Activated CD4-positive, alpha-beta T cell treated with anti-CD3 and anti-CD28 coated beads, Interleukin-2, amount 50 U/mL, for 16 hours (primary cell): ENCODE measurements around the gene CTRL.
"Not testable (repeated sequence)": the region's sequence is repeated elsewhere in the genome, so short reads cannot be mapped to it uniquely, and the experiment has no call there.

ENCODE experiments used
- DNase-seq: peaks from one replicate; pipeline ENCODE4 v3.0.0-alpha.2; 2020

CTRL gene

DNA sequence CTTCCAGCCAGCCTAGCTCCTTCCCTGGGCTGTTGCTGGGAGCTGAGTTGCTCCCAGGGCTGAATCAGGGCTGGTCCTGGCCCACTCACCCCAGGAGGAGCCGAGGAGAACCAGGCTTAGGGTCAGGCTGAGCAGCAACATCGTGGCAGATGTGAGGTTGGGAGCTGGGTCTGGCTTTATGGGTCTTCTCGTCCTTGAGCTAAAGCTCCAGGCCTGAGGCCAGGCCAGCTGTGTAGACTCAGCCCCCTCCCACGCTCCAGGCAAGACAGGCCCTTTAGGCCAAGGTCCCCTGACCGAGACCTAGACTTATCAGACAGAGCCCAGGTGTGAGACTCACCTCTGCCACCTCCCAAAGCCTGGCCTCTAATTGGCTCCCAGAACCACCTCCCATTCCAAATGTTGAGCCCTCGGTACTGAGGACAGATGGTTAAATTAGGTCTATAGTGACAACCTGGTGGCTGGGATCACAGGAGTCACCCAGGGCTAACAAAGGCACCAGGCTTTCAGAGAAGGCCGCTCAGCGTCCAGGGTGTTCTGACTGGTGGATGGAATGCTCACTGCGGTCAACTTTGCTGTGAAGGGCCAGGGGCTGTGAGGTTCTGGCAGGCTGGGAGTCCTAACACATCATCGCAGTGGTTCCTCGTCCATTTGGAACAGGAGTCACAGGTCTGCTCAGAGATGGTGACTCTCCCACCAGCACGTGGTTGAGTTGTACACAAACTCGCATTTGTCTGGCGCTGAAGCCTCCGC lies at the start of gene CTRL:
CTRL (minus strand) TSS at position 151 of the 750 bp plus-strand sequence; CDS start at position 141, 10 bp downstream.
- no peak for DNase-seq

- DNase-seq: no peak
Observed at GRCh38 chr16:67979955-67980678, 48.5 kb upstream of the CTRL start, which contains the start of gene DPEP3. TSS of gene DPEP3 (minus strand) at chr16:67980499. CDS start at chr16:67980380, 119 bp downstream.

DNA sequence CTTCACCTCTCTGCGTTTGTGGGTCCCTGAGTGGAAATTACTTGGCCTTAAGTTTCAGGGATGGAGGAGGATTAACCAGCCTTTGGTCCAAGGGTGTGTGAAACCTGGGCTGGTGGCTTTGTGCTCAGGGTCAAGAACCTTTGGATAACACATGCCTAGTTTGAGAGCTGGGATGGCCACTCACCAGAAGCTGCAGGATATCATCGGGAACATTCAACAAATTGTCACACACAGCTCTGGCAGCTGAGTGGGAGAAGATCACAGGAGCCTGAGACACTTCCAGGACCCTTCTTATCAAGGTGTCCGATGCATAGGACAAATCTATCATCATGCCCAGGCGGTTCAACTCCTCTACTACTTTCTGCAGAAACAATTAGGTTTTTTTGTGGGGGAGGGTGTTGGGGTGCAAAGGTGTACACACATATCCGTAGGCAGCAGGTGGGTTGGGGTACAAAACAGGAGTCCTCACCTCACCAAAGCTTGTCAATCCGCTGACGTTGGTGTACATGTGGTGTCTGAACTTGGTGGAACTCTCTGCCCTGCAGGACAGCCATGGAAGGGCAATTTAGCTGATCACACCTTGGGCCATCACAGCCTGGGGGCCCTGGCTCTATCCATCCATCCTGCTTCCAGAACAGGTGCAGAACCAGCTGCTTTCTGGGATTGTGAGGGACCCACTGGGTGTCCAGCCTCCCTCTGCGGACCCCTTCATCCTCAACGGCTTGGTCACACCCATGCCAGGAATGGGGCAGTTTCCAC lies 46.0 kb upstream of the CTRL start:
- no peak for DNase-seq

DNA sequence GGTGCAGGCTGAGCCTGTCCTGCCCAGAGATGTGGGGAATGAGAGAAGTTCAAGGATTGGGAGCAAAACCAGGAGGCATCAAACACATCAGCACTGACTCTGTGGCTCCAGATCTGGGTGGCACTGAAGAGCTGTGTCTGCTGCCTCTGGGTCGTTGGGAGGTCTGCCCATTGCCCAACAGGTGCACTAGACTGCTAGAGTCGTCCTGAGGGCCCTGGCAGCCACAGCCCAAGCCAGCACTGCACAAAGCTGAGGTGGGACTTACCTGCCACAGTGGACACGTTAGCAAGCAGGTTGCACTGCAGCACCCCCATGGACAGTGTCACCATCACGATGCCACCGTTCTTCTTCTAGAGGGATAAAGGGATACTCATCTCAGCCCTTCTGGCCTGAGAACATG lies 45.3 kb upstream of the CTRL start:
- no peak for DNase-seq

DNA sequence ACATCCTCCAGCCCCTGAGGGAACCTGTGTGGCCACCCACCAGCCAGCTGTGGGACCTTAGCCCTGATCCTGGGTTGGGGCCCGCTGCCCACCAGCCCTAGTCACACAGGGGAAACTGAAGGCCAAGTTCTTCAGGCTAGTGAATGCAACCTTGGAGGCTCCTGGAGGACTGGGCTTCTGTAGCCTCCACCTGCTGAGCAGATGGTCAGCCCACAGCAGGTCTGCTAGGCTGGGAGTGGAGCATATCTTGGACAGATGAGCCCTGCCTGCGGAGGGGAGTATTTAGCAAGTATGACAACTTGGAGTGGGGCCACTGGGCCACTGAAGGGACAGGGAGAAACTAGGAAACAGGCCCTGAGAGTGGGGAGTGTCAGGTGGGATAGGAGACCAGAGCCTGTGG lies 44.5 kb upstream of the CTRL start:
- DNase-seq: no peak

GRCh38 chr16:67975321-67976105 lies 43.9 kb upstream of the CTRL start:
- DNase-seq: no peak

GRCh38 chr16:67972285-67972684 lies 40.6 kb upstream of the CTRL start:
- not testable (repeated sequence) for DNase-seq

GRCh38 chr16:67971111-67971510 lies 39.4 kb upstream of the CTRL start:
- no peak for DNase-seq

DNA sequence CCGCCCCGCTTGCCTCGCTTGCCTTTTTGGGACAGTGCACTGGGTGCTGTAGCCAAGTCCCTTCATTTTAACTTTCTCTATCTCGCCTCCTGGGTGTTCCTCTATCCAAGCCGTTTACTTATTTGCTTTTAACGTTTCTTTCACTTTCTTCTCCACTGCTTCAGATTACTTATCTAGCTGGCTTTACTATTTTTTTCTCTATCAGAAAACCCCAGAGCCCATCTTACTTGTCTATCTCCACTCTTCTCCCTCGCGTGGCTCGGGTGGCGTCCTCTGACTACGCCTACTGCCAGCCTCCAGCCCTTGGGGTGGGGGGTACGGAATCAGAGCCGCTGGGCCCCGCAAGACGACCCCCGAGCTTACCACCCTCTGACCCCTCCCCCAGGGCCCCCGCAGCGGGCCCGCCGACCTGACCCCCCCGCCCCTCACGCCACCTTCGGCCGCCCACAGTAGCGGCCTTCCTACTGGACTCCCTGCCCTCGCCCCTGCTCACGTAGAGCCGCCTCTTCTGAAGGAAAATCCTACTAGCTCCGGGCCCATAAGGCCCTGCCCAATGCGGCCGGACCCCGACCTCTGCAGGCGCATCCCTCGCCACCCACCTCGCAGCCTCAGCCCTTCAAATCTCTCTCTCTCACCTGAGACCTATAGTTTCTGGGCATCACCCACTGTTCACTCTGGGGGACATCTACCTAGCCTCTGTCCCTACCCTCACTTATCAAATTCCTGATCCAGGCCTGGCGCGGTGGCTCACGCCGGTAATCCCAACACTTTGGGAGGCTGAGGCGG lies 37.8 kb upstream of the CTRL start:
- no peak for DNase-seq

DNA sequence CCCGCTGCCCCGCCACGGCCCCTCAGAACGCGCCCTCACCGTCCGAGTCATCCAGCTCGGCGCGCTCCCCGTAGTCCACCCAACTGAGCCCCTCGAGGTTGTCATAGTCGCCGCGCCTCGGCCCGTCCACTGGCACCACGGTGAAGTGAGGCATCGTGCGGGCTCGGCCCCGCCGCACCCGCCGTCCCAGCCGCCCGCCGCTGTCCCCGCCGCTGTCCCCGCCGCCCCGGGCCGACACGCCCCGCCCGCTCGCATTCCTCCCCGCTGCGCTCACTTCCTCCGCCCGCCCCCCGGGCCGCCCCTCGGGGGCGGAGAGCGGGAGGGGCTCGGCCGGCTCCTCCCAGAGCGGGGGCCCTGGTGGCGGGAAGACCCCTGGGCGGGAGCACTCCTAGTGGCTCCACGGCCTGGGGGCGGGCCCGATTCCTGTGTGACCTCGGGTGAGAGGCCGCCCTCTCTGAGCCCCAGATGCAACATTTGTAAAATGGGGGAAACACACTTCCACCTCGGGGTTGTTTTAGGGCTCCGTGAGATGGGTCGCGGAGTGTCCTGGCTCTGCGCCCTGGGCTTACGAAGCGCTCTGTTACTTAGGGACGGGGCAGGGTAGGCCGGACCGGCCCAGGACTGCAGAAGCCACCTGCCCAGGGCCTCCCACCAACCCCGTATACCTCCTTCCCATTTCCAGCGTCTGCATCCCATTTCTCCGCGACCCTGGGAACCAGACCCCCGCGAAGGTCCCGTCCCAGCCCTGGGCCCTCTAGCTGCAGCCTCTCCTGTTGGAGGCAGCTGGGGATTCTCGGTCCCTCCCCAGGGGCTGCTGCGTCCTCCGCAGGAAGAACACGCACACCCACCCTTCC lies 37.0 kb upstream of the CTRL start, which contains the start of gene SLC12A4:
SLC12A4 (minus strand) TSS at position 238 of the 854 bp plus-strand sequence; CDS start at position 154, 84 bp downstream.
- peak; percentile 92 for DNase-seq

DNA sequence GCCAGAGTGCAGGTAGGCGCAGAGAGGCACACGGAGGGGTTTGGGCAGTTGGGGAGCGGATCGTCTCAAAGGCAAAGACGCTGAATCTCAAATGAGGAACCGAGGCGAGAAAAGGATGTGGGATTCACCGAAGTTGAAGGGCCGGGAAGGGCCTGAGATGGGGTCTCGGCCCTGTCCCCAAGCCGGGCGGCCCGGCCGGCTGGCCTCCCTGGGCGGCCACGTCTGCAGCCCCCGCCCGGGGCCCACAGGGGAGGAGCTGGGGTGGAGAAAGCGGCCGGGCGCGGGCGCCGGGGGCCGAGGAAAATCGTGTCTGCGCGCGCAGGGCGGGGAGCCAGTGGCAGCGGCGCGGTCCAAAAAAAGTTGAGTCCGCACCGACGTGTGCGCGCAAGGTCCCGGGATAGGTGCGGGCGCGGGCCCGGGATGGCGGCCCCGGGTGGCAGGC lies 36.3 kb upstream of the CTRL start:
- DNase-seq: no peak

- DNase-seq: peak; percentile 60
Observed at GRCh38 chr16:67967183-67967957, 35.7 kb upstream of the CTRL start.

GRCh38 chr16:67966549-67967182 lies 35.0 kb upstream of the CTRL start:
- DNase-seq: no peak

- DNase-seq: no peak
Observed at GRCh38 chr16:67965668-67966548, 34.2 kb upstream of the CTRL start.

DNA sequence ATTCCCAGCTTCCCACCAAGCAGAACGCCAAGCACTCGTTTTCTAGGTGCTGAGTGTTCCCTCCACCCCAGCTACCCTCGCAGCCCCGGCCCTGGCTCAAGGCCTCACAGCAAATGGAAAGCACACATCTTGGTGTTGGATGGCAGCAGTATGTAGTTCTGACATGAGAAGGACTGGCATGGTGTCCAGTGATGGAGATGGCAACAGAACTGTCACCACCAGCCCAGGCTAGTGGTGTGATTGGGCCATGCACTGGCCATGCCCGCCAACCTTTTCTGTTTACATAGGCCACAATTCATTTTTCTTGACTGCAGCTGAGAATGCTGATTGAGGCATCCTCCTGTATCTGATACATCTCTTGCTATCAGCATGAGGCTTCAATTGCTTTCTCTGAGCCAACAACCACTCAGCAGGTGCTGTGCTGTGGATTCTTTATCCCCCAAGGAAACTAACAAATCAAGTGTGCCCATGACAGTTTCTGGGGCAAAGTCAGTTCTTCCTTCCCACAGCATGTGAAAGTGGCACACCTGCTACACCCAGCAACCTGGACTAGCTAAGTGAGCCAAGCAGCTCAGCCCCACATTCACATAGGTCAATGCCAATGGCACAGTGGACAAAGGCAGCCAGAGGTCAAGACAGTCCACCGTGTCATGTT lies 32.9 kb upstream of the CTRL start:
- DNase-seq: no peak

DNA sequence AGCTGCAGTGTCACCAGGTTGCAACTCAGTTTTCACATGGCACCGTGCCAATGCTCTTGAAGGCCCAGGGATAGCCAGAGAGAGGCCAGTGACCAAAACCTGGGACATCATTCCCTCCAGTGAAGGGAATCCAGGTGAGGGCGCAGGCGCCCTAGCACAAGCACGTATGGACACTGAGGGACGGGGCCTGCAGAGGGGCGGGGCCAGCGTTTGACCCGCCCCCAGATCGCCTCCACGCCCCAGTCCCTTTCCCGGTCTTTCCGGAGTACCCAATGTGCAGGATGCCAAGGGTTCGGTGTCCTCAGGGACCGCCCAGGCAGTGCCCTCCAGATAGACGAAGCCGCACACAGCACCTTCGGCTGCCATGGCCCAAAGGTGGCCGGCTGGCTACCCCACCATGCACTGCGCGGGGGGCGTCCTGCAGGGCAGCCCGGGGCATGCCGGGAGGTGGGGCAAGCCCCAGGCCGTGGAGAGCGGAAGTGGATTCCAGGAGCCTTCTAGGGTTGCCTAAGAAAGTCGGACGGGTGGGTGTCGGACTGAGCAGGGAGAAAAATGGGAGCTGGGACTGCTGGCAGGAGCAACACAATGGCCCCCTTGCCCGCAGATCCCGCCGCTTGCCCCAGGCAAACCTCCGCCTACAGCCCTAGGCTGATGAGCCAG lies 32.1 kb upstream of the CTRL start:
- no peak for DNase-seq

GRCh38 chr16:67963292-67963661 lies 31.6 kb upstream of the CTRL start:
- no peak for DNase-seq
